PC-9 (cell line): ENCODE measurements around the gene GCSAML.

ENCODE experiments used
- EZH2 ChIP-seq: fragments of 200-600 bp; sonication (generic); IDR thresholded peaks from 2 replicates; pipeline ENCODE4 v1.8.0; 2017; ENCODE audit warnings: antibody characterized with exemption, low read depth
- TF ChIP-seq, protein P1 (sequence below): fragments of 200-600 bp; sonication (generic); conservative IDR thresholded peaks from 2 replicates; pipeline ENCODE4 v1.6.1; 2017; ENCODE audit warnings: mixed run types, antibody characterized with exemption, mild to moderate bottlenecking, moderate library complexity

DNA sequence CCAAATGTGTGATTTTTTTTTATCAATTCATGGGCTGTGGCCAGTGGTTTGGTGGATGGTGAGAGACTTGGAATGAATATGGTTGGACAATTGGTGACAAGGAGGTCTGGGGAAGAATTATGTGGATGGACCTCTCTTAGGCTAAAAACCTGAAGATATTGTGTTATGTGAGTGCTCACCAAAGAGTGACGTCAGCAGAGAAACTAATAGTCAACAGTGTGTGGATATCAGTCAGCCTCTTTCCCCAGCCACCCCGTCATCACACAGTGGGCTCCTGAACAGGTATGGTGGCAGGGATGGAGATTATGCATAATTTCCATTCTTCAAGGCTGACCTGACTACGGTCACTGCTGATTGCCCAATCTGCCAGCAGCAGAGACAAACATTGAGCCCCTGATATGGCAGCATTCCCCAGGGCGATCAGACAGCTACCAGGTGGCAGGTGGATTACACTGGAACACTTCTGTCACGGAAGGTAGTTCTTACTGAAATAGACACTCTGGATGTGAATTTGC is 30.1 kb downstream of the GCSAML start:
- TF ChIP-seq, protein P1, sequence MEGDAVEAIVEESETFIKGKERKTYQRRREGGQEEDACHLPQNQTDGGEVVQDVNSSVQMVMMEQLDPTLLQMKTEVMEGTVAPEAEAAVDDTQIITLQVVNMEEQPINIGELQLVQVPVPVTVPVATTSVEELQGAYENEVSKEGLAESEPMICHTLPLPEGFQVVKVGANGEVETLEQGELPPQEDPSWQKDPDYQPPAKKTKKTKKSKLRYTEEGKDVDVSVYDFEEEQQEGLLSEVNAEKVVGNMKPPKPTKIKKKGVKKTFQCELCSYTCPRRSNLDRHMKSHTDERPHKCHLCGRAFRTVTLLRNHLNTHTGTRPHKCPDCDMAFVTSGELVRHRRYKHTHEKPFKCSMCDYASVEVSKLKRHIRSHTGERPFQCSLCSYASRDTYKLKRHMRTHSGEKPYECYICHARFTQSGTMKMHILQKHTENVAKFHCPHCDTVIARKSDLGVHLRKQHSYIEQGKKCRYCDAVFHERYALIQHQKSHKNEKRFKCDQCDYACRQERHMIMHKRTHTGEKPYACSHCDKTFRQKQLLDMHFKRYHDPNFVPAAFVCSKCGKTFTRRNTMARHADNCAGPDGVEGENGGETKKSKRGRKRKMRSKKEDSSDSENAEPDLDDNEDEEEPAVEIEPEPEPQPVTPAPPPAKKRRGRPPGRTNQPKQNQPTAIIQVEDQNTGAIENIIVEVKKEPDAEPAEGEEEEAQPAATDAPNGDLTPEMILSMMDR: no peak
- no peak for TF ChIP-seq EZH2
